Measurements from ENCODE around the gene GAB2. TPM values are rescaled to one million over a fixed set of nuclear protein-coding genes. Genes with fewer than 3 reads are reported as not detected.
A peak's percentile ranks its signal among the peaks of the same experiment; 100 is the strongest.

Gene GAB2
- total and polyA plus RNA-seq, 2 donors (not counting 1 experiment from before 2014, with no cell fraction given): 5.8 to 85.9 TPM

DNA sequence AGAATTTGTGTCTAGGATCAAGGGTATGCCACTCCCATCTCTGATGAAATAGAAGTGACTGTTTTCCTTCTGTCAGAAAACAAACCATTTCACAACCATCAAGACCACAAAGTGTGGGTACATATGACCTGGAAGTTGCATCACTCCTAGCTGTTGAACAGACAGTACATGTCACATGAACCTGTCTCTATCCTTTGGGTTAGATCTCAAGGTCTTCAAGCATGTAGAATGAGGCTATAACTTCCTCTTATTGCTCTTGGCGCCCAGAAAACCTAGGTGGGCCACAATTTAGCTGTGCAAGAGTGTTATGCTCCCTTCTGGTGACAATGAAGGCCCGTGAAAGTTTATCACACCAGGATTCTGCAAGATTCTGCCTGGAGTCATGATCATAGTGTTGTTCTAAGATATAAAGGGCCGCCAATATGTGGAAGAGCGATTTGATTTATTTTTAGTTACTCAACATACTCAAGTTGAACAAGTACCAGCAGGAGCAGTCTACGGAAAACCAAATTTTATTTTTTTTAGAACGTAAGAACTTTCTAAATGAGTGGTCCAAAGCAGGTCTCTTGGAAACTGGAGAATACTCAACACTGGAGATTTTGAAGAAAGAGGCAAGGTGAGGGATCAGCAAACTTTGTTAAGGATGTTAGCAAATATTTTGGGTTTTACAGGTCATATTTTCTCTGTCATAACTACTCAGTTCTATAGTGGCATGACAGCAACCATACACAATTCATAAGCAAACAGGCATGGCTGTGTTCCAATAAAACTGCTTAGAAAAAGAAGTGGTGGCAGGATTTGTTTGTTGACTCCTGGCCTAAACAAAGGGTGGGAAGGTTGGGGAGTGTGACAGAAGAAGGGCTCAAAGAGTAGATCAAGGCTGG is 127.1 kb downstream of the GAB2 start:
- H3K27me3 ChIP-seq (replicated peaks in 1 of 4; ENCODE audit: control extremely low read depth in 1 of 4, control insufficient read depth in 3 of 4, insufficient read depth in 4 of 4, low read length in 3 of 4): no peaks in the 10 kb centered on the region
- ATAC-seq (ENCODE audit: low read depth): peak; percentile 76
- POLR2A ChIA-PET: no interaction called here
- peaks cover 26% of the 10 kb centered on the region for H3K79me2 ChIP-seq (ENCODE audit: control insufficient read depth, insufficient read depth, low read length)
- TF ChIP-seq, protein P1, sequence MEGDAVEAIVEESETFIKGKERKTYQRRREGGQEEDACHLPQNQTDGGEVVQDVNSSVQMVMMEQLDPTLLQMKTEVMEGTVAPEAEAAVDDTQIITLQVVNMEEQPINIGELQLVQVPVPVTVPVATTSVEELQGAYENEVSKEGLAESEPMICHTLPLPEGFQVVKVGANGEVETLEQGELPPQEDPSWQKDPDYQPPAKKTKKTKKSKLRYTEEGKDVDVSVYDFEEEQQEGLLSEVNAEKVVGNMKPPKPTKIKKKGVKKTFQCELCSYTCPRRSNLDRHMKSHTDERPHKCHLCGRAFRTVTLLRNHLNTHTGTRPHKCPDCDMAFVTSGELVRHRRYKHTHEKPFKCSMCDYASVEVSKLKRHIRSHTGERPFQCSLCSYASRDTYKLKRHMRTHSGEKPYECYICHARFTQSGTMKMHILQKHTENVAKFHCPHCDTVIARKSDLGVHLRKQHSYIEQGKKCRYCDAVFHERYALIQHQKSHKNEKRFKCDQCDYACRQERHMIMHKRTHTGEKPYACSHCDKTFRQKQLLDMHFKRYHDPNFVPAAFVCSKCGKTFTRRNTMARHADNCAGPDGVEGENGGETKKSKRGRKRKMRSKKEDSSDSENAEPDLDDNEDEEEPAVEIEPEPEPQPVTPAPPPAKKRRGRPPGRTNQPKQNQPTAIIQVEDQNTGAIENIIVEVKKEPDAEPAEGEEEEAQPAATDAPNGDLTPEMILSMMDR (IDR thresholded peaks at IDR 0.05): no peak
- TF ChIP-seq EZH2 (IDR thresholded peaks at IDR 0.05; ENCODE audit: borderline replicate concordance, insufficient read depth, low read depth, low read length, poor library complexity, severe bottlenecking): no peak
- peaks cover 4% of the 10 kb centered on the region for H4K20me1 ChIP-seq (ENCODE audit: control insufficient read depth, insufficient read depth, low read length, poor library complexity, severe bottlenecking)
- Mint-ChIP-seq H3K9me3 (ENCODE audit: insufficient read depth) (no peaks in the 10 kb centered on the region), H3K4me3 (no peak overlapping the region), H3K27ac (no peak overlapping the region), H3K27me3 (no peaks in the 10 kb centered on the region), H3K4me1 (peaks cover 38% of the 10 kb centered on the region)
- intact Hi-C loops (cut with micrococcal nuclease): no loop called here
- H3K4me2 ChIP-seq (replicated peaks; ENCODE audit: low read depth, low read length, poor library complexity, severe bottlenecking): no peak overlapping the region
- H3K9ac ChIP-seq (ENCODE audit: low read length): no peak overlapping the region
- no peak overlapping the region for H3K4me3 ChIP-seq (ENCODE audit: control extremely low read depth in 1 of 5, extremely low read depth in 1 of 5, insufficient read depth in 1 of 5, low read depth in 2 of 5, low read length in 4 of 5)
- CTCF ChIA-PET: no interaction called here
- no peak overlapping the region for H3K27ac ChIP-seq (ENCODE audit: low read length in 2 of 2)
- peak; percentile 63 for DNase-seq
- no peak overlapping the region for H2AFZ ChIP-seq (ENCODE audit: insufficient read depth, low read depth, low read length, poor library complexity, severe bottlenecking)
- no peaks in the 10 kb centered on the region for H3K9me3 ChIP-seq (ENCODE audit: control extremely low read depth in 1 of 3, control insufficient read depth in 2 of 3, insufficient read depth in 1 of 3, low read length in 2 of 3)
- peaks cover 8 to 9% of the 10 kb centered on the region in 2 donors for H3K4me1 ChIP-seq (ENCODE audit: control insufficient read depth in 2 of 2, insufficient read depth in 2 of 2, low read length in 2 of 2)
- WGBS (ENCODE audit: insufficient coverage): 54% methylated on average over 2 of the region's 6 CpGs
- no peaks in the 10 kb centered on the region for H3K36me3 ChIP-seq (replicated peaks in 1 of 2; ENCODE audit: control extremely low read depth in 1 of 2, control insufficient read depth in 1 of 2, extremely low read depth in 1 of 2, insufficient read depth in 2 of 2, low read length in 1 of 2)

DNA sequence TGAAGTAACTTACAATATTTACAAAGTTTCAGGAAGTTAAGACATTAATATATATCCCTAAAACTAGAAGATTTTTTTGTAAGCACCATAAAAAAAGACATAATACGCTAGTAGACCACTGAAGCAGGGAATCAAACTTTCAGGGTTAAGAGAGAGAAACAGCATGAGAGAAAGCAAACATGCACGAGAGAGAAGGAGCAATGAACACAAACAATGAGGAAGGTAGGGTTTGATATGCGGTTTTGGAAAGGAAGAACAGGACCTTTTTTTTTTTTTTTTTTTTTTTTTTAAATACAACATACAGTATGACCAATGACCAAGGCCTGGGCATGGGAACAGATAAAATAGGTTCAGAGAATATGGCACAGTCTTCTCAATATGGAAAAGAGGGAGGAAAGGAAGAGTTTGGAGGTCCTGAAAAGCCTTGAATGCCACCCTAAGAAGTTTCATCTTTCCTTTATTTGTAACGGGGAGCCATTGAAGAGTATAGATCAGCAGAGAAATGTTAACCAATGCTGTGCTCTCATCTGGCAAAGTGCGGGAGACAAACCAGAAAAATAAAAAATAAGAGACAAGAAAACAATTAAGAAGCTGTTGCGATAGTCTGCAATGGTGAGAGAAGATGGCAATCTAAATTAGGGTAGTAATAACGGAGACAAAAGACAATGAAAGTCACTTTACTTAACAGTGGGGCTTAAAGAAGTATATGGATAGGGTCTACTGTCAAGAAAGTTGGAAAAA is 127.9 kb downstream of the GAB2 start:
- Histone ChIP-seq H3K27ac (ENCODE audit: low read length in 2 of 2) (no peak overlapping the region), H3K36me3 (replicated peaks in 1 of 2; ENCODE audit: control extremely low read depth in 1 of 2, control insufficient read depth in 1 of 2, extremely low read depth in 1 of 2, insufficient read depth in 2 of 2, low read length in 1 of 2) (no peaks in the 10 kb centered on the region), H3K27me3 (replicated peaks in 1 of 4; ENCODE audit: control extremely low read depth in 1 of 4, control insufficient read depth in 3 of 4, insufficient read depth in 4 of 4, low read length in 3 of 4) (no peaks in the 10 kb centered on the region), H3K9me3 (ENCODE audit: control extremely low read depth in 1 of 3, control insufficient read depth in 2 of 3, insufficient read depth in 1 of 3, low read length in 2 of 3) (no peaks in the 10 kb centered on the region), H3K9ac (ENCODE audit: low read length) (no peak overlapping the region), H4K20me1 (ENCODE audit: control insufficient read depth, insufficient read depth, low read length, poor library complexity, severe bottlenecking) (peaks cover 4% of the 10 kb centered on the region), H3K4me1 (ENCODE audit: control insufficient read depth in 2 of 2, insufficient read depth in 2 of 2, low read length in 2 of 2) (peaks cover 8 to 9% of the 10 kb centered on the region in 2 donors), H3K79me2 (ENCODE audit: control insufficient read depth, insufficient read depth, low read length) (peaks cover 27% of the 10 kb centered on the region), H3K4me2 (replicated peaks; ENCODE audit: low read depth, low read length, poor library complexity, severe bottlenecking) (no peak overlapping the region), H3K4me3 (ENCODE audit: control extremely low read depth in 1 of 5, extremely low read depth in 1 of 5, insufficient read depth in 1 of 5, low read depth in 2 of 5, low read length in 4 of 5) (no peak overlapping the region), H2AFZ (ENCODE audit: insufficient read depth, low read depth, low read length, poor library complexity, severe bottlenecking) (no peak overlapping the region)
- intact Hi-C loops (cut with micrococcal nuclease): no loop called here
- no peak overlapping the region for H3K27ac Mint-ChIP-seq
- ChIA-PET CTCF (no interaction called here), POLR2A (no interaction called here)
- no peaks in the 10 kb centered on the region for H3K9me3 Mint-ChIP-seq (ENCODE audit: insufficient read depth)
- peaks cover 32% of the 10 kb centered on the region for H3K4me1 Mint-ChIP-seq
- H3K27me3 Mint-ChIP-seq: no peaks in the 10 kb centered on the region
- 100% methylated on average over 1 of the region's 7 CpGs for WGBS (ENCODE audit: insufficient coverage)
- DNase-seq (no peak), ATAC-seq (ENCODE audit: low read depth) (no peak)
- no peak for TF ChIP-seq EZH2 (IDR thresholded peaks at IDR 0.05; ENCODE audit: borderline replicate concordance, insufficient read depth, low read depth, low read length, poor library complexity, severe bottlenecking)
- TF ChIP-seq, protein P1 (IDR thresholded peaks at IDR 0.05): no peak
- no peak overlapping the region for H3K4me3 Mint-ChIP-seq
